Measurements from ENCODE around the gene GTF3C5.

GRCh38 chr9:133050142-133050541 lies 19.3 kb downstream of the GTF3C5 start:
- TF ChIP-seq CTCF (IDR thresholded peaks at IDR 0.05), result no peak
- no peak for TF ChIP-seq EP300 (IDR thresholded peaks at IDR 0.05)

Data from stomach (tissue), 4 donors.